Hepatocyte (in vitro differentiated cells): ENCODE measurements around the gene LMF1.

Experiments used
- CTCF ChIP-seq: fragments of 200-600 bp; sonication (generic); IDR thresholded peaks from 2 replicates; pipeline ENCODE4 v1.5.1; 2016; ENCODE audit warnings: antibody characterized with exemption, mild to moderate bottlenecking; ENCODE audit not compliant: poor library complexity
- EZH2 ChIP-seq: fragments of 200-600 bp; sonication (generic); IDR thresholded peaks from 2 replicates; pipeline ENCODE4 v1.6.1; 2016; ENCODE audit warnings: antibody characterized with exemption, mild to moderate bottlenecking, borderline replicate concordance
- EZH2phosphoT487 ChIP-seq: fragments of 200-600 bp; sonication (generic); IDR thresholded peaks from one replicate; pipeline ENCODE4 v1.6.1; 2018; ENCODE audit warnings: antibody characterized with exemption, mild to moderate bottlenecking, low read depth, moderate library complexity; ENCODE audit not compliant: unreplicated experiment, severe bottlenecking

GRCh38 chr16:909281-910000, 61.3 kb downstream of the LMF1 start:
- TF ChIP-seq CTCF = no peak
- no peak for TF ChIP-seq EZH2phosphoT487
- no peak for TF ChIP-seq EZH2
